HepG2 (cell line): ENCODE results near the gene ZSWIM6. TPM values are rescaled to one million over a fixed set of nuclear protein-coding genes. Genes with fewer than 3 reads are reported as not detected.

Experiments used
- ARHGAP35 ChIP-seq: sonication (generic); formaldehyde crosslinking; IDR thresholded peaks from 2 replicates; pipeline ENCODE4 v1.9.0; 2022; ENCODE audit warnings: mild to moderate bottlenecking, inconsistent platforms, moderate library complexity, missing genetic modification reagents, borderline replicate concordance
- BRD4 ChIP-seq: sonication (generic); formaldehyde crosslinking; IDR thresholded peaks from 2 replicates; pipeline ENCODE4 v1.4.0; 2020; ENCODE audit warnings: missing genetic modification reagents
- CEBPG ChIP-seq: IDR thresholded peaks from 2 replicates; pipeline ENCODE4 v1.6.1; 2016
- ERF ChIP-seq: IDR thresholded peaks from 2 replicates; pipeline ENCODE4 v1.6.1; 2018; ENCODE audit warnings: missing biosample characterization, missing genetic modification reagents
- MAF1 ChIP-seq: sonication (generic); formaldehyde crosslinking; IDR thresholded peaks from 2 replicates; pipeline ENCODE4 v1.5.0; 2020; ENCODE audit warnings: missing genetic modification reagents, borderline replicate concordance
- NCOA5 ChIP-seq: sonication (generic); formaldehyde crosslinking; IDR thresholded peaks from 2 replicates; pipeline ENCODE4 v1.4.0; 2020; ENCODE audit warnings: missing genetic modification reagents
- SP4 ChIP-seq: sonication (generic); formaldehyde crosslinking; IDR thresholded peaks from 2 replicates; pipeline ENCODE4 v1.8.1; 2023; ENCODE audit warnings: mild to moderate bottlenecking, missing genetic modification reagents
- ZNF230 ChIP-seq: sonication (generic); formaldehyde crosslinking; IDR thresholded peaks from 2 replicates; pipeline ENCODE4 v1.4.0; 2020; ENCODE audit warnings: mild to moderate bottlenecking, missing genetic modification reagents
- ZNF235 ChIP-seq: sonication (generic); formaldehyde crosslinking; IDR thresholded peaks from 2 replicates; pipeline ENCODE4 v1.8.1; 2023; ENCODE audit warnings: mild to moderate bottlenecking, missing genetic modification reagents, borderline replicate concordance
- ZSCAN29 ChIP-seq: sonication (generic); formaldehyde crosslinking; conservative IDR thresholded peaks from 2 replicates; pipeline ENCODE4 v1.4.0; 2020; ENCODE audit warnings: mild to moderate bottlenecking, missing genetic modification reagents
- polyA plus RNA-seq, 8 experiments: library from polyadenylated mRNA; depleted of rRNA in 3 of 8; stranded (reverse) in 7 of 8; unstranded in 1 of 8; fragments of >200 nt; fragmentation: Illumina TruSeq in 4 of 8; extraction: Trizol in 4 of 8; gene quantifications; 2 replicates each; pipeline versions ENCODE4 v1.2.1 to v1.2.3, GENCODE V29; 2011 to 2016; ENCODE audit warnings: low read depth in 4 of 8, missing spikeins in 1 of 8, mixed read lengths in 1 of 8; ENCODE audit not compliant: insufficient read depth in 1 of 8
- total RNA-seq, 5 experiments: library from RNA; depleted of rRNA; stranded (reverse); fragments of >200 nt; fragmentation: Illumina TruSeq; extraction: Trizol; gene quantifications; 2 replicates each; pipeline ENCODE4 v1.2.3, GENCODE V29; 2016; ENCODE audit warnings: low read depth in 1 of 5
- TF ChIP-seq, protein P1 (sequence below): IDR thresholded peaks from 2 replicates; pipeline ENCODE4 v1.6.1; 2012; ENCODE audit warnings: low read length, improper control_type of control experiment
- TF ChIP-seq, protein P2 (sequence below): IDR thresholded peaks from 2 replicates; pipeline ENCODE4 v1.6.1; 2016; ENCODE audit warnings: low read depth, control low read depth
- TF ChIP-seq, protein P3 (sequence below): sonication (generic); formaldehyde crosslinking; IDR thresholded peaks from 2 replicates; pipeline ENCODE4 v1.8.0; 2022; ENCODE audit warnings: mild to moderate bottlenecking, missing genetic modification reagents, moderate library complexity
- TF ChIP-seq, protein P4 (sequence below): sonication (generic); formaldehyde crosslinking; IDR thresholded peaks from 2 replicates; pipeline ENCODE4 v1.4.0; 2020; ENCODE audit warnings: mild to moderate bottlenecking, missing genetic modification reagents, borderline replicate concordance
- TF ChIP-seq, protein P5 (sequence below): sonication (generic); formaldehyde crosslinking; IDR thresholded peaks from 2 replicates; pipeline ENCODE4 v1.4.0; 2020; ENCODE audit warnings: missing genetic modification reagents
- TF ChIP-seq, protein P6 (sequence below): IDR thresholded peaks from 2 replicates; pipeline ENCODE4 v1.6.1; 2016; ENCODE audit warnings: mild to moderate bottlenecking

ZSWIM6 gene
- total and polyA plus RNA-seq, 2 of the 13 experiments (the other 11 are each of a cell fraction or from before 2014, with no cell fraction given), result 0.82 to 1.9 TPM

DNA sequence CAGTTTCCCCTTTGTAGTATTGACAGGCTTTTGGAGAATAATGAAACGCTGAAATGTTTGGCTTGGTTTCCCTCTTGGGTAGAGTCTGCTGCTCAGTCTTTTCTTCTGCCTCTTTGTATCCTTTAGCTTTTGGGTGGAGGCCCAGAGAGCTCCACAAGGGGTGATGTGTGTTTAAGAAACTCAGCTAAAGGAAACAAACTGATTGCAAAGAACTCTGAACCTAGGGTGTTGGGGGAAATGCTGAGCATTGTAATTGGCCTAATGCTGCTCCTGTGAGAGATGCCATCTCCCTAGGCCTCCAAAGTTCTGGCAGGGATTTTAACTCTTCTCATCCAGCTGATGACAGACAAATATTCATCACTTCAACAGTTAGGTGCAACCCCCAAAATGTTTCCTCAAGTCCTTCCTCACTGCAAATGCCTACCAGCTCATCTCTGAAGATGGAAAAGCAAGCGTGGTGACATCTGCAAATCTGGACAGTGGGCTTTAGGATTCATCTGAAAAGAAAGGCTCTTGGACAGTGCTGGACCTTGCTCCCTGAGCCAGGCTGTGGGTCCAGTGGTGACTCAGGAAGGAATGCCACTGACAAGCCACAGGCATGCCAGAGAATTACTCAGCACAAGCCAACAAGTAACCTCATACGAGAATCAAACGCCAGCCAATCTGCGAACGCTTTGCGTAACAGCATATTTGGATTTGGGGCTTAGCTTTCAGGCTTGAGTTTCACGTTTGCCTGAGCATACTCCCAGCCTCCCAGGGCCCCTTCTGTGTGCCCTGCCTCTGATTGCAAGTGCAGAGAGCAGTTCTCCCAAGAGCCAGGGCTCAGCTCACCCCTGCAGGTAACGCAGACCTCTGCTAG lies 30.5 kb upstream of the ZSWIM6 start (continued):
- TF ChIP-seq, protein P1, sequence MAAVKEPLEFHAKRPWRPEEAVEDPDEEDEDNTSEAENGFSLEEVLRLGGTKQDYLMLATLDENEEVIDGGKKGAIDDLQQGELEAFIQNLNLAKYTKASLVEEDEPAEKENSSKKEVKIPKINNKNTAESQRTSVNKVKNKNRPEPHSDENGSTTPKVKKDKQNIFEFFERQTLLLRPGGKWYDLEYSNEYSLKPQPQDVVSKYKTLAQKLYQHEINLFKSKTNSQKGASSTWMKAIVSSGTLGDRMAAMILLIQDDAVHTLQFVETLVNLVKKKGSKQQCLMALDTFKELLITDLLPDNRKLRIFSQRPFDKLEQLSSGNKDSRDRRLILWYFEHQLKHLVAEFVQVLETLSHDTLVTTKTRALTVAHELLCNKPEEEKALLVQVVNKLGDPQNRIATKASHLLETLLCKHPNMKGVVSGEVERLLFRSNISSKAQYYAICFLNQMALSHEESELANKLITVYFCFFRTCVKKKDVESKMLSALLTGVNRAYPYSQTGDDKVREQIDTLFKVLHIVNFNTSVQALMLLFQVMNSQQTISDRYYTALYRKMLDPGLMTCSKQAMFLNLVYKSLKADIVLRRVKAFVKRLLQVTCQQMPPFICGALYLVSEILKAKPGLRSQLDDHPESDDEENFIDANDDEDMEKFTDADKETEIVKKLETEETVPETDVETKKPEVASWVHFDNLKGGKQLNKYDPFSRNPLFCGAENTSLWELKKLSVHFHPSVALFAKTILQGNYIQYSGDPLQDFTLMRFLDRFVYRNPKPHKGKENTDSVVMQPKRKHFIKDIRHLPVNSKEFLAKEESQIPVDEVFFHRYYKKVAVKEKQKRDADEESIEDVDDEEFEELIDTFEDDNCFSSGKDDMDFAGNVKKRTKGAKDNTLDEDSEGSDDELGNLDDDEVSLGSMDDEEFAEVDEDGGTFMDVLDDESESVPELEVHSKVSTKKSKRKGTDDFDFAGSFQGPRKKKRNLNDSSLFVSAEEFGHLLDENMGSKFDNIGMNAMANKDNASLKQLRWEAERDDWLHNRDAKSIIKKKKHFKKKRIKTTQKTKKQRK, result no peak
- TF ChIP-seq, protein P2, sequence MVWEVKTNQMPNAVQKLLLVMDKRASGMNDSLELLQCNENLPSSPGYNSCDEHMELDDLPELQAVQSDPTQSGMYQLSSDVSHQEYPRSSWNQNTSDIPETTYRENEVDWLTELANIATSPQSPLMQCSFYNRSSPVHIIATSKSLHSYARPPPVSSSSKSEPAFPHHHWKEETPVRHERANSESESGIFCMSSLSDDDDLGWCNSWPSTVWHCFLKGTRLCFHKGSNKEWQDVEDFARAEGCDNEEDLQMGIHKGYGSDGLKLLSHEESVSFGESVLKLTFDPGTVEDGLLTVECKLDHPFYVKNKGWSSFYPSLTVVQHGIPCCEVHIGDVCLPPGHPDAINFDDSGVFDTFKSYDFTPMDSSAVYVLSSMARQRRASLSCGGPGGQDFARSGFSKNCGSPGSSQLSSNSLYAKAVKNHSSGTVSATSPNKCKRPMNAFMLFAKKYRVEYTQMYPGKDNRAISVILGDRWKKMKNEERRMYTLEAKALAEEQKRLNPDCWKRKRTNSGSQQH (CRISPR knock-in tag), result no peak
- TF ChIP-seq NCOA5 (CRISPR knock-in tag) (no peak), BRD4 (CRISPR knock-in tag) (no peak), CEBPG (CRISPR knock-in tag) (peak; percentile 91), ERF (CRISPR knock-in tag) (peak; percentile 78; the same call in 1 of the 2 replicates), ZNF235 (CRISPR knock-in tag) (no peak), ZNF230 (CRISPR knock-in tag) (no peak), SP4 (no peak), ZSCAN29 (CRISPR knock-in tag) (0 out of 2 replicates have a peak, but pooled peaks have one; percentile 52), MAF1 (CRISPR knock-in tag) (no peak), ARHGAP35 (CRISPR knock-in tag) (no peak)
- TF ChIP-seq, protein P3, sequence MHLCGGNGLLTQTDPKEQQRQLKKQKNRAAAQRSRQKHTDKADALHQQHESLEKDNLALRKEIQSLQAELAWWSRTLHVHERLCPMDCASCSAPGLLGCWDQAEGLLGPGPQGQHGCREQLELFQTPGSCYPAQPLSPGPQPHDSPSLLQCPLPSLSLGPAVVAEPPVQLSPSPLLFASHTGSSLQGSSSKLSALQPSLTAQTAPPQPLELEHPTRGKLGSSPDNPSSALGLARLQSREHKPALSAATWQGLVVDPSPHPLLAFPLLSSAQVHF (CRISPR knock-in tag), result no peak
- TF ChIP-seq, protein P4, sequence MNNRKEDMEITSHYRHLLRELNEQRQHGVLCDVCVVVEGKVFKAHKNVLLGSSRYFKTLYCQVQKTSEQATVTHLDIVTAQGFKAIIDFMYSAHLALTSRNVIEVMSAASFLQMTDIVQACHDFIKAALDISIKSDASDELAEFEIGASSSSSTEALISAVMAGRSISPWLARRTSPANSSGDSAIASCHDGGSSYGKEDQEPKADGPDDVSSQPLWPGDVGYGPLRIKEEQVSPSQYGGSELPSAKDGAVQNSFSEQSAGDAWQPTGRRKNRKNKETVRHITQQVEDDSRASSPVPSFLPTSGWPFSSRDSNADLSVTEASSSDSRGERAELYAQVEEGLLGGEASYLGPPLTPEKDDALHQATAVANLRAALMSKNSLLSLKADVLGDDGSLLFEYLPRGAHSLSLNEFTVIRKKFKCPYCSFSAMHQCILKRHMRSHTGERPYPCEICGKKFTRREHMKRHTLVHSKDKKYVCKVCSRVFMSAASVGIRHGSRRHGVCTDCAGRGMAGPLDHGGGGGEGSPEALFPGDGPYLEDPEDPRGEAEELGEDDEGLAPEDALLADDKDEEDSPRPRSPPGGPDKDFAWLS (CRISPR knock-in tag), result no peak
- TF ChIP-seq, protein P5, sequence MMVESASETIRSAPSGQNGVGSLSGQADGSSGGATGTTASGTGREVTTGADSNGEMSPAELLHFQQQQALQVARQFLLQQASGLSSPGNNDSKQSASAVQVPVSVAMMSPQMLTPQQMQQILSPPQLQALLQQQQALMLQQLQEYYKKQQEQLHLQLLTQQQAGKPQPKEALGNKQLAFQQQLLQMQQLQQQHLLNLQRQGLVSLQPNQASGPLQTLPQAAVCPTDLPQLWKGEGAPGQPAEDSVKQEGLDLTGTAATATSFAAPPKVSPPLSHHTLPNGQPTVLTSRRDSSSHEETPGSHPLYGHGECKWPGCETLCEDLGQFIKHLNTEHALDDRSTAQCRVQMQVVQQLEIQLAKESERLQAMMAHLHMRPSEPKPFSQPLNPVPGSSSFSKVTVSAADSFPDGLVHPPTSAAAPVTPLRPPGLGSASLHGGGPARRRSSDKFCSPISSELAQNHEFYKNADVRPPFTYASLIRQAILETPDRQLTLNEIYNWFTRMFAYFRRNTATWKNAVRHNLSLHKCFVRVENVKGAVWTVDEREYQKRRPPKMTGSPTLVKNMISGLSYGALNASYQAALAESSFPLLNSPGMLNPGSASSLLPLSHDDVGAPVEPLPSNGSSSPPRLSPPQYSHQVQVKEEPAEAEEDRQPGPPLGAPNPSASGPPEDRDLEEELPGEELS, result peak; percentile 69
- TF ChIP-seq, protein P6, sequence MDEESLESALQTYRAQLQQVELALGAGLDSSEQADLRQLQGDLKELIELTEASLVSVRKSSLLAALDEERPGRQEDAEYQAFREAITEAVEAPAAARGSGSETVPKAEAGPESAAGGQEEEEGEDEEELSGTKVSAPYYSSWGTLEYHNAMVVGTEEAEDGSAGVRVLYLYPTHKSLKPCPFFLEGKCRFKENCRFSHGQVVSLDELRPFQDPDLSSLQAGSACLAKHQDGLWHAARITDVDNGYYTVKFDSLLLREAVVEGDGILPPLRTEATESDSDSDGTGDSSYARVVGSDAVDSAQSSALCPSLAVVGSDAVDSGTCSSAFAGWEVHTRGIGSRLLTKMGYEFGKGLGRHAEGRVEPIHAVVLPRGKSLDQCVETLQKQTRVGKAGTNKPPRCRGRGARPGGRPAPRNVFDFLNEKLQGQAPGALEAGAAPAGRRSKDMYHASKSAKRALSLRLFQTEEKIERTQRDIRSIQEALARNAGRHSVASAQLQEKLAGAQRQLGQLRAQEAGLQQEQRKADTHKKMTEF, result peak; percentile 80
